HepG2 (cell line): Measurements from ENCODE around the gene HLCS. TPM values are rescaled to one million over a fixed set of nuclear protein-coding genes. Genes with fewer than 3 reads are reported as not detected.

ENCODE experiments used
- ATAC-seq: fragments of 200-7000 bp; cut with Tn5 transposase; 3 replicates; pipeline ENCODE4 v1.9.1; 2020; ENCODE audit warnings: mild to moderate bottlenecking, moderate library complexity
- BruUV-seq: library from RNA; stranded (reverse); fragments of 400-500 nt; replicated peaks from 2 replicates; lab custom pipeline; 2021; lab: Mats Ljungman, UMichigan
- CTCF ChIA-PET: fragments of 300-600 bp; formaldehyde crosslinking; extraction: SDS; loops from one replicate; lab custom pipeline; 2021; ENCODE audit warnings: low total read pairs, inconsistent platforms, low intra/inter-chr PET ratio; lab: Yijun Ruan, JAX
- POLR2A ChIA-PET: fragments of 350-600 bp; sonication (Branson Sonifier 250); formaldehyde crosslinking; loops from one replicate; lab custom pipeline; 2020; ENCODE audit warnings: antibody characterized with exemption, inconsistent platforms; lab: Yijun Ruan, JAX
- DNase-seq: peaks from one replicate; pipeline ENCODE4 v3.0.0-alpha.2; 2015; ENCODE audit warnings: low spot score
- FAIRE-seq: peaks from 3 replicates; lab custom pipeline; 2011; peaks lifted over from hg19 to GRCh38; lab: Jason Lieb, UNC
- H2AFZ ChIP-seq: one replicate; pipeline ENCODE4 v1.6.1; 2011; ENCODE audit warnings: low read length, inconsistent platforms
- H3K27ac ChIP-seq: fragments of 300-600 bp; 3 replicates; pipeline ENCODE4 v1.8.0; 2011; ENCODE audit warnings: mixed run types, mild to moderate bottlenecking, mixed read lengths, low read length, inconsistent platforms; ENCODE audit not compliant: insufficient read depth; ENCODE audit errors: extremely low read length
- H3K27me3 ChIP-seq, 2 experiments: fragments of 200-600 bp in 1 of 2; 2 replicates in 1 of 2; 3 replicates in 1 of 2; pipeline versions ENCODE4 v1.6.0 to v1.8.0; 2011; ENCODE audit warnings: low read length in 2 of 2, mild to moderate bottlenecking in 2 of 2, moderate library complexity in 2 of 2, inconsistent platforms in 1 of 2; ENCODE audit not compliant: insufficient read depth in 2 of 2, control insufficient read depth in 1 of 2
- H3K36me3 ChIP-seq, 2 experiments: fragments of 200-600 bp in 1 of 2; replicated peaks in 1 of 2; 2 replicates in 1 of 2; 3 replicates in 1 of 2; pipeline versions ENCODE4 v1.5.1 to v1.8.0; 2011; ENCODE audit warnings: low read length in 2 of 2, inconsistent platforms in 1 of 2; ENCODE audit not compliant: insufficient read depth in 2 of 2, control insufficient read depth in 1 of 2
- H3K4me1 ChIP-seq: 2 replicates; pipeline ENCODE4 v1.5.1; 2012; ENCODE audit warnings: low read length, inconsistent platforms; ENCODE audit not compliant: insufficient read depth
- H3K4me2 ChIP-seq: 2 replicates; pipeline ENCODE4 v1.6.0; 2011; ENCODE audit warnings: low read depth, low read length, inconsistent platforms
- H3K4me3 ChIP-seq, 3 experiments: fragments of 200-600 bp in 1 of 3; sonication (generic), shearing (Covaris generic) in 1 of 3; replicated peaks in 1 of 3; 2 replicates each; pipeline ENCODE4 v1.5.1; 2011 to 2016; ENCODE audit warnings: low read length in 3 of 3, inconsistent platforms in 2 of 3, low read depth in 2 of 3, mild to moderate bottlenecking in 2 of 3, control low read depth in 1 of 3, mixed read lengths in 1 of 3; ENCODE audit not compliant: insufficient read depth in 1 of 3
- H3K79me2 ChIP-seq: one replicate; pipeline ENCODE4 v1.6.1; 2011; ENCODE audit warnings: low read length, inconsistent platforms; ENCODE audit not compliant: insufficient read depth
- H3K9ac ChIP-seq: 2 replicates; pipeline ENCODE4 v1.6.0; 2011; ENCODE audit warnings: mild to moderate bottlenecking, low read depth, low read length, inconsistent platforms; ENCODE audit not compliant: insufficient read depth
- H3K9me3 ChIP-seq: 2 replicates; pipeline ENCODE4 v1.5.1; 2012; ENCODE audit warnings: mild to moderate bottlenecking, low read length
- H4K20me1 ChIP-seq: 2 replicates; pipeline ENCODE4 v1.6.0; 2011; ENCODE audit warnings: inconsistent platforms, mild to moderate bottlenecking, low read length, moderate library complexity; ENCODE audit not compliant: insufficient read depth
- HDAC6 ChIP-seq: fragments of 200-600 bp; sonication (generic); IDR thresholded peaks from 2 replicates; pipeline ENCODE4 v1.7.0; 2017; ENCODE audit warnings: mild to moderate bottlenecking, antibody characterized with exemption, low read length, low read depth
- HNF4A ChIP-seq: sonication (generic); formaldehyde crosslinking; IDR thresholded peaks from 2 replicates; pipeline ENCODE4 v1.4.0; 2020; ENCODE audit warnings: missing genetic modification reagents
- PRPF4 ChIP-seq: fragments of 200-400 bp; formaldehyde crosslinking; IDR thresholded peaks from 2 replicates; pipeline ENCODE4 v1.6.1; 2016; ENCODE audit warnings: low read length, low read depth; ENCODE audit not compliant: poor library complexity, severe bottlenecking
- SP140L ChIP-seq: sonication (generic); formaldehyde crosslinking; IDR thresholded peaks from 2 replicates; pipeline ENCODE4 v1.4.0; 2020; ENCODE audit warnings: missing genetic modification reagents, borderline replicate concordance
- SP4 ChIP-seq: sonication (generic); formaldehyde crosslinking; IDR thresholded peaks from 2 replicates; pipeline ENCODE4 v1.8.1; 2023; ENCODE audit warnings: mild to moderate bottlenecking, missing genetic modification reagents
- ZNF609 ChIP-seq: sonication (generic); formaldehyde crosslinking; IDR thresholded peaks from 2 replicates; pipeline ENCODE4 v1.4.0; 2020; ENCODE audit warnings: mild to moderate bottlenecking, missing genetic modification reagents, borderline replicate concordance
- WGBS: methylation state at CpG from one replicate; pipeline ENCODE4 v1.1.6; 2017; ENCODE audit warnings: low lambda C conversion rate; 5-methylcytosine and 5-hydroxymethylcytosine counted together
- in situ Hi-C: cut with HindIII; loops from 2 replicates; pipeline ENCODE4 v1.10.0; 2017; ENCODE audit warnings: low pct_unique_long_range_greater_than_20kb; ENCODE audit not compliant: extremely low pct_ligation_motif_present
- intact Hi-C: fragments of 100-400 bp; cut with micrococcal nuclease; formaldehyde crosslinking; loops from one replicate; pipeline ENCODE4 v1.10.0; 2022; ENCODE audit not compliant: unreplicated experiment
- polyA plus RNA-seq, 8 experiments: library from polyadenylated mRNA; depleted of rRNA in 3 of 8; stranded (reverse) in 7 of 8; unstranded in 1 of 8; fragments of >200 nt; fragmentation: Illumina TruSeq in 4 of 8; extraction: Trizol in 4 of 8; gene quantifications; 2 replicates each; pipeline versions ENCODE4 v1.2.1 to v1.2.3, GENCODE V29; 2011 to 2016; ENCODE audit warnings: low read depth in 4 of 8, missing spikeins in 1 of 8, mixed read lengths in 1 of 8; ENCODE audit not compliant: insufficient read depth in 1 of 8
- total RNA-seq, 5 experiments: library from RNA; depleted of rRNA; stranded (reverse); fragments of >200 nt; fragmentation: Illumina TruSeq; extraction: Trizol; gene quantifications; 2 replicates each; pipeline ENCODE4 v1.2.3, GENCODE V29; 2016; ENCODE audit warnings: low read depth in 1 of 5
- TF ChIP-seq, protein P1 (sequence below): IDR thresholded peaks from 2 replicates; pipeline ENCODE4 v1.6.1; 2018; ENCODE audit warnings: missing genetic modification reagents, mild to moderate bottlenecking, missing compliant biosample characterization

HLCS gene
- total and polyA plus RNA-seq, 2 of the 13 experiments (the other 11 are each of a cell fraction or from before 2014, with no cell fraction given) = 7.9 to 12.3 TPM

- no peak for TF ChIP-seq ZNF609 (CRISPR knock-in tag)
Measured at GRCh38 chr21:36783612-36784374, 182.7 kb downstream of the HLCS start (continued).

DNA sequence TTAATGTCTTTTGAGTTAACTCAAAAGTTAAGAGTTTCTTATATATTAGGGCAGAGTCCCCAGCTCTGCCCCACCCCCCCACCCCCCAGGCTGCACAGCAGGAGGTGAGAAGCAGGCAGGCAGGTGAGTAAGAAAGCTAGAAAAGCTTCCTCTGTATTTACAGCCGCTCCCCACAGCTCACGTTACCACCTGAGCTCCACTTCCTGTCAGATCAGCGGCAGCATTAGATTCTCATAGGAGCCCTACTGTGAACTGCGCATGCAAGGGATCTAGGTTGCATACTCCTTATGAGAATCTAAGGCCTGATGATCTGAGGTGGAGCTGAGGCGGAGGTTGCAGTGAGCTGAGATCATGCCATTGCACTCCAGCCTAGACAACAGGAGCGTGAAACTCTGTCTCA, 185.6 kb downstream of the HLCS start:
- ATAC-seq (no peak), DNase-seq (no peak), FAIRE-seq (no peak)
- CTCF ChIA-PET = no interaction called here
- H3K4me1 ChIP-seq = no peaks in the 10 kb centered on the region
- TF ChIP-seq SP140L (CRISPR knock-in tag) (no peak), HNF4A (CRISPR knock-in tag) (no peak), HDAC6 (no peak), PRPF4 (no peak), SP4 (no peak)
- TF ChIP-seq, protein P1, sequence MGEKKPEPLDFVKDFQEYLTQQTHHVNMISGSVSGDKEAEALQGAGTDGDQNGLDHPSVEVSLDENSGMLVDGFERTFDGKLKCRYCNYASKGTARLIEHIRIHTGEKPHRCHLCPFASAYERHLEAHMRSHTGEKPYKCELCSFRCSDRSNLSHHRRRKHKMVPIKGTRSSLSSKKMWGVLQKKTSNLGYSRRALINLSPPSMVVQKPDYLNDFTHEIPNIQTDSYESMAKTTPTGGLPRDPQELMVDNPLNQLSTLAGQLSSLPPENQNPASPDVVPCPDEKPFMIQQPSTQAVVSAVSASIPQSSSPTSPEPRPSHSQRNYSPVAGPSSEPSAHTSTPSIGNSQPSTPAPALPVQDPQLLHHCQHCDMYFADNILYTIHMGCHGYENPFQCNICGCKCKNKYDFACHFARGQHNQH (CRISPR knock-in tag) = no peak
- H3K27ac ChIP-seq = no peak overlapping the region
- H3K9ac ChIP-seq = no peak overlapping the region
- no peak overlapping the region for H3K4me2 ChIP-seq
- in situ Hi-C loops (no loop called here), intact Hi-C loops (no loop called here)
- 87% methylated on average over 6 of the region's 6 CpGs for WGBS
- no TSS peak for BruUV-seq
- no peaks in the 10 kb centered on the region for H3K36me3 ChIP-seq
- POLR2A ChIA-PET = no interaction called here
- no peak overlapping the region for H3K4me3 ChIP-seq
- no peaks in the 10 kb centered on the region for H3K9me3 ChIP-seq
- no peak overlapping the region for H2AFZ ChIP-seq
- no peaks in the 10 kb centered on the region for H3K79me2 ChIP-seq
- no peaks in the 10 kb centered on the region for H3K27me3 ChIP-seq
- no peaks in the 10 kb centered on the region for H4K20me1 ChIP-seq
